Measurements from ENCODE around the gene PLXNB2.
A peak's percentile ranks its signal among the peaks of the same experiment; 100 is the strongest.

PLXNB2 gene

GRCh38 chr22:50262460-50262911 is 45.0 kb downstream of the PLXNB2 start:
- no peak for DNase-seq

GRCh38 chr22:50261615-50262459 is 45.6 kb downstream of the PLXNB2 start, which contains the start of gene MAPK12:
Gene MAPK12 (minus strand): TSS chr22:50261683. CDS start chr22:50261509, 174 bp downstream.
- DNase-seq, result no peak

- peak in 1 of 5 experiments; percentile 52 for DNase-seq
These were observed 46.4 kb downstream of the PLXNB2 start for GRCh38 chr22:50260801-50261614.

GRCh38 chr22:50260434-50260800 is 47.0 kb downstream of the PLXNB2 start:
- DNase-seq, result no peak

- DNase-seq, result no peak
These were observed 48.1 kb downstream of the PLXNB2 start for GRCh38 chr22:50259302-50259701.

- no peak for DNase-seq
These were observed 48.8 kb downstream of the PLXNB2 start for GRCh38 chr22:50258361-50259292.

GRCh38 chr22:50257451-50258360 is 49.7 kb downstream of the PLXNB2 start:
- DNase-seq, result no peak

- DNase-seq, result no peak
These were observed 50.4 kb downstream of the PLXNB2 start for GRCh38 chr22:50257041-50257440.

- DNase-seq, result no peak
These were observed 51.1 kb downstream of the PLXNB2 start for GRCh38 chr22:50256258-50256862.

GRCh38 chr22:50255607-50256006 is 51.8 kb downstream of the PLXNB2 start:
- DNase-seq, result no peak

GRCh38 chr22:50255099-50255498 is 52.3 kb downstream of the PLXNB2 start:
- no peak for DNase-seq

- DNase-seq, result no peak
These were observed 53.5 kb downstream of the PLXNB2 start for GRCh38 chr22:50253941-50254340.

GRCh38 chr22:50253046-50253915 is 54.2 kb downstream of the PLXNB2 start:
- DNase-seq, result no peak

GRCh38 chr22:50252082-50253045 is 55.1 kb downstream of the PLXNB2 start:
- DNase-seq, result peak in 4 of 5 experiments; percentile 50 to 70 (median 56)

GRCh38 chr22:50251477-50252081 is 55.9 kb downstream of the PLXNB2 start:
- no peak for DNase-seq

- peak; percentile 59 to 92 (median 70) for DNase-seq
These were observed 56.6 kb downstream of the PLXNB2 start, which contains the start of gene HDAC10 for GRCh38 chr22:50250555-50251476. Gene HDAC10 (minus strand): TSS chr22:50251265. CDS start chr22:50251032, 233 bp downstream.

GRCh38 chr22:50250249-50250554 is 57.2 kb downstream of the PLXNB2 start:
- DNase-seq, result no peak

All from T-helper 2 cell (primary cell).